Stomach (tissue), 9 donors: ENCODE results near the gene MRPL42. TPM values are rescaled to one million over a fixed set of nuclear protein-coding genes. Genes with fewer than 3 reads are reported as not detected.

Source experiments
- DNase-seq, 2 donors: peaks; one replicate each; pipeline versions ENCODE4 v3.0.0 to v3.0.0-alpha.2; 2013 to 2019
- H3K27ac ChIP-seq, 5 donors: fragments of 200-600 bp in 4 of 5; sonication (generic) in 4 of 5; one replicate each; pipeline ENCODE4 v1.5.1; 2013 to 2019; ENCODE audit warnings: mild to moderate bottlenecking in 1 of 5, moderate library complexity in 1 of 5
- H3K27me3 ChIP-seq, 3 donors: fragments of 200-600 bp; sonication (generic); one replicate each; pipeline ENCODE4 v1.5.1; 2017 to 2019; ENCODE audit warnings: mixed run types in 1 of 3
- H3K36me3 ChIP-seq, 4 donors: fragments of 200-600 bp; sonication (generic); 1 replicate in 3 of 4; 2 replicates in 1 of 4; pipeline ENCODE4 v1.5.1; 2016 to 2019
- H3K4me1 ChIP-seq, 4 donors: fragments of 200-600 bp; sonication (generic); one replicate each; pipeline ENCODE4 v1.5.1; 2016 to 2019
- H3K4me3 ChIP-seq, 4 donors: fragments of 200-600 bp; sonication (generic) in 3 of 4; one replicate each; pipeline ENCODE4 v1.5.1; 2016 to 2019; ENCODE audit warnings: mild to moderate bottlenecking in 1 of 4
- H3K9me3 ChIP-seq, 4 donors: fragments of 200-600 bp; sonication (generic); one replicate each; pipeline ENCODE4 v1.5.1; 2016 to 2019
- EP300 ChIP-seq: sonication (generic); formaldehyde crosslinking; IDR thresholded peaks from one replicate; pipeline ENCODE4 v1.6.1; 2017; ENCODE audit warnings: antibody characterized with exemption
- POLR2A ChIP-seq, 4 donors: fragments of 450-650 bp; IDR thresholded peaks; one replicate each; pipeline ENCODE4 v1.6.1; 2016; ENCODE audit warnings: antibody characterized with exemption in 4 of 4, control low read depth in 2 of 4, mild to moderate bottlenecking in 1 of 4, moderate library complexity in 1 of 4
- POLR2AphosphoS5 ChIP-seq, 3 donors: sonication (generic); formaldehyde crosslinking; IDR thresholded peaks; one replicate each; pipeline ENCODE4 v1.6.1; 2016; ENCODE audit warnings: antibody characterized with exemption in 3 of 3
- WGBS, 5 donors: extraction: QIAGEN DNeasy Blood & Tissue Kit in 3 of 5; methylation state at CpG; one replicate each; pipeline versions ENCODE4 v1.1.5 to v1.1.7; 2013 to 2018; 5-methylcytosine and 5-hydroxymethylcytosine counted together
- intact Hi-C: fragments of 100-400 bp; cut with DNase I; formaldehyde crosslinking; loops from one replicate; pipeline ENCODE4 v1.15.1; 2023; ENCODE audit warnings: low total_unique reads
- polyA plus RNA-seq, 3 donors: library from polyadenylated mRNA; stranded (reverse); fragments of 200-250 nt; gene quantifications; one replicate each; pipeline ENCODE4 v1.2.3, GENCODE V29; 2013
- total RNA-seq, 5 donors: library from RNA; depleted of rRNA; stranded (reverse); fragments of >200 nt; gene quantifications; one replicate each; pipeline versions ENCODE4 v1.1.0 to v1.2.3, GENCODE V29; 2014 to 2016
- TF ChIP-seq, protein P1 (sequence below), 7 experiments: fragments of 450-650 bp in 4 of 7; fragments of 200-600 bp in 3 of 7; sonication (generic) in 3 of 7; IDR thresholded peaks; one replicate each; pipeline ENCODE4 v1.5.1; 2016 to 2019; ENCODE audit warnings: antibody characterized with exemption in 7 of 7, control low read depth in 2 of 7, mild to moderate bottlenecking in 1 of 7
- donor health status: healthy with polysubstance abuse.
- donor health status: Bipolar disorder and iron deficiency.
- donor health status: healthy.

The MRPL42 gene
- total and polyA plus RNA-seq, 8 donors, result 3.5 to 90.1 (median 31.2) TPM

DNA sequence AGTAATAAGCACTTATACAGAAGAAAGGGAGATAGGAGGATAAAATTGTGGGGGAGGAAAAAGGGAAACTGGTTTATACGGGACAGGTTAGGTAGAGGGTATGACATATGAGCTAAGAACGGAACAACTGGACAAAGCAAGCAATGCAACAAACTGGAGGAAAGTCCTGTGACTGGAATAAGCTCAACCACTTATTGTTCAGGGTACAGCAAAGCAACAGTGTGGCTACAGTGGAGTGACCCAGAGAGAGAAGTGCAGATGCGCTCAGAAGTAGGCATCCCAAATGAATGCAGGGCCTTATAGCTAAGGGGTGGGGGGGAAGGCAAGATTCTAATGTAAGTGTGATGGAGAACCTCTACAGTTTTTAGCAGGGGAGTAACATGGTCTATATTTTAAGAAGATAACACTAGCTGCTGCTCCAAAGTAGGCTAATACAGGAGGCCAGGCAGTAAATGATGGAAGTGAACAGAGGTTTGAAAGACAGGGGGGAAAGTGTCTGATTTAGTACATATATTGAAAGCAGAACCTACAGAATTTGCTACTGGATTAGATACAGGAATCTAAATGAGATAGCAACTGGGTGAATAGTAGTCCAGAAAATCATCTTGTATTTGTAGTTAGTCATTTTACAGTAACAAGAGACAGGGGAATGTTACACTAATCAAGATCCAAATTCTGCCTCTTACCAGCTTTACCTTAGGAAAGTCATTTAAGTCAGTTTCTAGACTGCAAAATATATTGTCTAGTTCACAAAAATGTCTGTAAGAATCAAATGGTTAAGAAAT lies 28.9 kb upstream of the MRPL42 start:
- TF ChIP-seq, protein P1, sequence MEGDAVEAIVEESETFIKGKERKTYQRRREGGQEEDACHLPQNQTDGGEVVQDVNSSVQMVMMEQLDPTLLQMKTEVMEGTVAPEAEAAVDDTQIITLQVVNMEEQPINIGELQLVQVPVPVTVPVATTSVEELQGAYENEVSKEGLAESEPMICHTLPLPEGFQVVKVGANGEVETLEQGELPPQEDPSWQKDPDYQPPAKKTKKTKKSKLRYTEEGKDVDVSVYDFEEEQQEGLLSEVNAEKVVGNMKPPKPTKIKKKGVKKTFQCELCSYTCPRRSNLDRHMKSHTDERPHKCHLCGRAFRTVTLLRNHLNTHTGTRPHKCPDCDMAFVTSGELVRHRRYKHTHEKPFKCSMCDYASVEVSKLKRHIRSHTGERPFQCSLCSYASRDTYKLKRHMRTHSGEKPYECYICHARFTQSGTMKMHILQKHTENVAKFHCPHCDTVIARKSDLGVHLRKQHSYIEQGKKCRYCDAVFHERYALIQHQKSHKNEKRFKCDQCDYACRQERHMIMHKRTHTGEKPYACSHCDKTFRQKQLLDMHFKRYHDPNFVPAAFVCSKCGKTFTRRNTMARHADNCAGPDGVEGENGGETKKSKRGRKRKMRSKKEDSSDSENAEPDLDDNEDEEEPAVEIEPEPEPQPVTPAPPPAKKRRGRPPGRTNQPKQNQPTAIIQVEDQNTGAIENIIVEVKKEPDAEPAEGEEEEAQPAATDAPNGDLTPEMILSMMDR (IDR thresholded peaks at IDR 0.05), result no peak
- no peak for TF ChIP-seq POLR2AphosphoS5 (IDR thresholded peaks at IDR 0.05)
- no peak for TF ChIP-seq EP300
- TF ChIP-seq POLR2A (IDR thresholded peaks at IDR 0.05), result no peak
- no peak for DNase-seq
- Histone ChIP-seq H3K27ac (no peak overlapping the region), H3K9me3 (no peaks in the 10 kb centered on the region), H3K4me1 (peaks cover 26 to 82% (median 65%) of the 10 kb centered on the region in 4 donors), H3K27me3 (no peaks in the 10 kb centered on the region), H3K36me3 (no peaks in the 10 kb centered on the region), H3K4me3 (no peak overlapping the region)
- 59 to 73% (median 71%) methylated on average over 3 of the region's 3 CpGs for WGBS, 5 donors
- intact Hi-C loops, result no loop called here

GRCh38 chr12:93440043-93440835 lies 27.1 kb upstream of the MRPL42 start:
- peak overlapping the region; percentile 93 to 100 (median 97) for H3K4me3 ChIP-seq

GRCh38 chr12:93441081-93441616 lies 26.2 kb upstream of the MRPL42 start:
- TF ChIP-seq EP300 (no peak), POLR2A (IDR thresholded peaks at IDR 0.05) (no peak), POLR2AphosphoS5 (IDR thresholded peaks at IDR 0.05) (no peak)
- TF ChIP-seq, protein P1 (IDR thresholded peaks at IDR 0.05), result no peak
- Histone ChIP-seq H3K9me3 (no peaks in the 10 kb centered on the region), H3K36me3 (no peaks in the 10 kb centered on the region), H3K27me3 (no peaks in the 10 kb centered on the region), H3K4me1 (peaks cover 16 to 57% (median 42%) of the 10 kb centered on the region in 4 donors), H3K27ac (peak overlapping the region; percentile 90 to 97 (median 95)), H3K4me3 (peak overlapping the region; percentile 93 to 100 (median 97))
- peak; percentile 31 to 73 for DNase-seq
- intact Hi-C loops, result no loop called here
- WGBS, 5 donors, result 0 to 1% (median 0%) methylated on average over 20 to 55 of the region's 55 CpGs

More at GRCh38 chr12:93440043-93440835, 27.1 kb upstream of the MRPL42 start:
- 8 to 15% (median 12%) methylated on average over 12 of the region's 12 CpGs for WGBS, 5 donors
- no peak for DNase-seq
- no peaks in the 10 kb centered on the region for H3K27me3 ChIP-seq
- H3K36me3 ChIP-seq, result no peaks in the 10 kb centered on the region
- TF ChIP-seq EP300, result no peak
- TF ChIP-seq POLR2A (IDR thresholded peaks at IDR 0.05), result no peak
- TF ChIP-seq, protein P1 (IDR thresholded peaks at IDR 0.05), result no peak
- TF ChIP-seq POLR2AphosphoS5 (IDR thresholded peaks at IDR 0.05), result no peak
- intact Hi-C loops, result no loop called here
- peaks cover 16 to 66% (median 51%) of the 10 kb centered on the region in 4 donors for H3K4me1 ChIP-seq
- H3K9me3 ChIP-seq, result no peaks in the 10 kb centered on the region
- peak overlapping the region in 3 of 5 donors; percentile 90 to 96 (median 93) for H3K27ac ChIP-seq
